Measurements from ENCODE around the gene UBTFL1.
"Not testable (repeated sequence)": the region's sequence is repeated elsewhere in the genome, so short reads cannot be mapped to it uniquely, and the experiment has no call there.

The UBTFL1 gene, protein sequence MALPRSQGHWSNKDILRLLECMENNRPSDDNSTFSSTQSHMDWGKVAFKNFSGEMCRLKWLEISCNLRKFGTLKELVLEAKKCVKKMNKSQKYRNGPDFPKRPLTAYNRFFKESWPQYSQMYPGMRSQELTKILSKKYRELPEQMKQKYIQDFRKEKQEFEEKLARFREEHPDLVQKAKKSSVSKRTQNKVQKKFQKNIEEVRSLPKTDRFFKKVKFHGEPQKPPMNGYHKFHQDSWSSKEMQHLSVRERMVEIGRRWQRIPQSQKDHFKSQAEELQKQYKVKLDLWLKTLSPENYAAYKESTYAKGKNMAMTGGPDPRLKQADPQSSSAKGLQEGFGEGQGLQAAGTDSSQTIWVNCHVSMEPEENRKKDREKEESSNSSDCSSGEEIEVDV

DNA sequence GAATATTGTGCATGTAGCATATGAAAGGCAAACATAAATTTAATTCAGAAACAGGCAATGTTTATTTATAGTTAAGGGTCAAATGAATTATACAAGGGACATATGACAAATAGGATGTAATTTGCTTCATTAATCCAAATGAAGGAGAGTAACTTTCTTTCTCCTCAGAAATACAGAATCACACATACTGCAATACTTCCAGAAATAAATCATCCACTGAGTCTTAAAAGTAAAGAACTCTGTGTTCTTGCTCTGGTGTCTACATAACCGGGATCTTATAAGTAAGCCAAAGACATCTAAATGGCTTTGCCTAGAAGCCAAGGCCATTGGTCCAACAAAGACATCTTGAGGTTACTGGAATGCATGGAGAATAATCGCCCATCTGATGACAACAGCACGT lies at the start of gene UBTFL1:
UBTFL1 (plus strand) TSS at position 301 of the 400 bp plus-strand sequence; CDS start at position 301, 0 bp downstream.
- DNase-seq (ENCODE audit: low spot score); in situ Hi-C loops (cut with MboI; ENCODE audit: low pct_unique_long_range_greater_than_20kb, low sequenced_read_pairs, unreplicated experiment): not testable (repeated sequence)

DNA sequence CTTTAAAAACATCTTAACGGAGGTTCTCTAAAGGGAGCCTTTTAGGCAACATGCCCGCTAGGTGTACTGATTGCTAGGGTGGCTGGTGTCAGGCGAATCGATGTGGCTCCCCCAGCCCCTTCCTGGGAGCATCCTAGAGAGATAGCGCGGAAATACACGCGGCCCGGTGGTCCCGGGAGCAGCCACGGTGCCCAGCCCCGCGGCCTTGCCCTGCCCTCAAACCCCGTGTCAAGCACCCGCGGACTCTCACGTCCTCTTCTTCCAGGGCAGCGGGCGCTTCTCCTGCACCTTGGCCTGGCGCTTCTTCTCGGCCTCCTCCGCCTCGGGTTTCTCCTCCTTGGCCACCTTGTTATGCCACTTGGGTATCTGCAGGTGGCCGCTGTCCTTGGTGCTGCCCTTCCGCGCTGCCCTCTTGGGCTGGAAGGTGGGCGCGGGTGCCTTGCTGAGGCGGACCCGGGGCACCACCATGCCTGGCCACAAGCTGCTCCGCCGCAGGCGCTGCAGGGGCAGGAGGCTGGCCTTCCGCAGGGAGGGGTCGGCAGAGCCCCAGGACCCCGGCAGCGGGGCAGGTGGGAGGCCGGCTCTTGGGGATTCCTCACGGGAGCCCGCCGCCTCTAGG lies 34.0 kb upstream of the UBTFL1 start:
- in situ Hi-C loops (cut with MboI; ENCODE audit: low pct_unique_long_range_greater_than_20kb, low sequenced_read_pairs, unreplicated experiment); DNase-seq (ENCODE audit: low spot score): not testable (repeated sequence)

DNA sequence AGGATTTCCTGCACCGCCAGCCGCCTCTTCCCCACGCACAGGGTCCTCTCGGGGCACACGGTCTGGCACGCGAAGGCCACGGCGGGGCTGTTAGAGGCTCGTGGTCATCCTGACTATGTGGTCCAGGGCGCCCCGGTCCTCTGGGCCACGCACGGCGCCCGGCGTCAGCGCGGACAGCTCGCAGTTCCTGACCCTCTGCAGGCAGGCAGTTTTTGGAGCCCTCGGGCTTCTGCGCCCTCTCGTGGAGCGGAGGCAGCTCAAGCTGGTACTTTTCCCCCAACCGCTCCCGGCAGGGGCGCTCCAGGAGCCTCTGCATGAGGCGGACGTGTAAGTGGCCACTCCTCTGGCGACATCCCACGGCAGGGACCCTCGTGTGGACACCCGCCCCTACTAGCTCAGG lies 33.4 kb upstream of the UBTFL1 start:
- in situ Hi-C loops (cut with MboI; ENCODE audit: low pct_unique_long_range_greater_than_20kb, low sequenced_read_pairs, unreplicated experiment); DNase-seq (ENCODE audit: low spot score): not testable (repeated sequence)

DNA sequence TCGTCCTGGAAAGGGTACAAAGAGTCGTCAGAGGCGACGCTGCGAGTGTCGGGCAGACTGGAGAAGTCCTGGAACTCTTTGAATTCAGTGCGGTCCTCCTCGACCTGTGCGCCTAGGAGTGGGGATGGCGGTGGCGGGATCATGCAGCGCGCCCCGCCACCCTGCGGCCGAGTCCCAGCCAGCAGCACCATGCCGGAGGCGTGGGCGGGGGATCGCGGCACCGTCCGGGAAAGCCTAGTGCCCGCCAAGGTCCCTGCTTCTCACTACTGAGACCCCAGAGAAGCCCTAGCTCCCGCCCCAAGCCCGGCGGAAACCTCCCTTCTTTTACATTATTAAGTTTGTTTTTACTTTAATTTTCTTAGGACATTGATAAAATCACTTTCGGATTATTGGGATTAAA lies 32.2 kb upstream of the UBTFL1 start:
- in situ Hi-C loops (cut with MboI; ENCODE audit: low pct_unique_long_range_greater_than_20kb, low sequenced_read_pairs, unreplicated experiment); DNase-seq (ENCODE audit: low spot score): not testable (repeated sequence)

DNA sequence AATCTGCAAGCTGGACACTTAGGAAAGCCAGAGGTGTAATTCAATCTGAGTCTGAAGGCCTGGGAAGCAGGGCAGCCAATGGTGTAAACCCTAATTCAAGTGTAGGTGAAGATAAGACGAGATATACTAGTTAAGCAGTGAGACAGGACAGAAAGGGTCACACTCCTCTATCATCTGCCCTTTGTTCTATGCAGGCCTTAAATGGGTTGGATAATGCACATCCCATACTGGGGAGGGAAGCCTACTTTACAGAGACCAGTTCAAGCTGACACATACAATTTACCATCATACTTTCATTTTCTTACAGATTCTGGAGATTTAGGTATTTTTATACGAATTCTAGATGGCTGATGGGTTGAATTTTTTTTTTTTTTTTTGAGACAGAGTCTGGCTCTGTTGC lies 3.0 kb downstream of the UBTFL1 start:
- DNase-seq (ENCODE audit: low spot score); in situ Hi-C loops (cut with MboI; ENCODE audit: low pct_unique_long_range_greater_than_20kb, low sequenced_read_pairs, unreplicated experiment): not testable (repeated sequence)

DNA sequence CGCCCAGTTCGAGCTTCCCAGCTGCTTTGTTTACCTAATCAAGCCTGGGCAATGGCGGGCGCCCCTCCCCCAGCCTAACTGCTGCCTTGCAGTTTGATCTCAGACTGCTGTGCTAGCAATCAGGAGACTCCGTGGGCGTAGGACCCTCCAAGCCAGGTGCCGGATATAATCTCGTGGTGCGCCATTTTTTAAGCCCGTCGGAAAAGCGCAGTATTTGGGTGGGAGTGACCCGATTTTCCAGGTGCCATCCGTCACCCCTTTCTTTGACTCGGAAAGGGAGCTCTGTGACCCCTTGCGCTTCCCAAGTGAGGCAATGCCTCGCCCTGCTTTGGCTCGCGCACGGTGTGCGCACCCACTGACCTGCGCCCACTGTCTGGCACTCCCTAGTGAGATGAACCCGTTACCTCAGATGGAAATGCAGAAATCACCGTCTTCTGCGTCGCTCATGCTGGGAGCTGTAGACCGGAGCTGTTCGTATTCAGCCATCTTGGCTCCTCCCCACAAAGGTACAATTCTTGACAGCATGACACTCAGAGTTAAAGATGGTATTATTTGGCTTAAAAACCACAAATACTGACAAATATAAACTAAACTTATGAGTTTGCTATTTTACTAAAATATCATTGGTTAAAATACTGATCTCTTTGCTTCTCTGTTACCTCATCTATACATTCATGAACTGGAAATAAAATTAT lies 9.6 kb downstream of the UBTFL1 start:
- in situ Hi-C loops (cut with MboI; ENCODE audit: low pct_unique_long_range_greater_than_20kb, low sequenced_read_pairs, unreplicated experiment); DNase-seq (ENCODE audit: low spot score): not testable (repeated sequence)

DNA sequence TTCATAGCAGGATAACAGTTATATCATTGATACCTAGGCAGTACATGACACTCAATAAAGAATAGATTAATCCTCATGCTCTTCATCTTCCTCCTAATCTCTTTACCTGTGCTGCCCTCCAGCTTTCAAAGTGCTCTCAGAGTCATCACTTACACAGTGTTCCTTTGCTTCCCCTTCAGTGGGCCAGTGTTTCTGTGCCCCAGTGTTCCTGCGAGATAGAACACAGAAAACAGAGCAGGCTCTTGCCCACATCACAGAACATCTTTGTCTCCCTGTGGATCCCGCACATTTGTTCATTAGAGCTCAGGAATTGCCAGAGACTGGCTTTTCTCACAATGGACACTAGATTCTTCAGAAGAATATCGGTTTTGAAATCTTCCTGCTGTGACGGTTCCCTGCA lies 12.5 kb downstream of the UBTFL1 start:
- DNase-seq (ENCODE audit: low spot score); in situ Hi-C loops (cut with MboI; ENCODE audit: low pct_unique_long_range_greater_than_20kb, low sequenced_read_pairs, unreplicated experiment): not testable (repeated sequence)

DNA sequence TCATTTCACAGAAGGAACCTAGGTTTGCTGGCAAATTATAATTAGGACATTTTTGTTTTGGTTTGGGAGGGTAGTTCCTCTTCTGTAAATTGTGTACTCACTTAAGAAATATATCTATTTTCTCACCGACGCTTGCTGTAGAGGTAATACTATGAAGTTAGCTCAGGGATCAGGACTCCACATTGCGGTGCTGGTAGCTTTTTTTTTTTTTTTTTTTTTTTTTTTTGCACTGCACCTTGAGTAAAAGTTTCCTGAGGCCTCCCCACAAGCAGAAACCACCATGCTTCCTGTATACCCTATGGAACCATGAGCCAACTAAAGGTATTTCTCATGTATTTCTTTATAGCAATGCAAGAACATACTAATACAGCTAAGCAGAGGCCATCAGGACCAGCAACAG lies 14.7 kb downstream of the UBTFL1 start:
- in situ Hi-C loops (cut with MboI; ENCODE audit: low pct_unique_long_range_greater_than_20kb, low sequenced_read_pairs, unreplicated experiment) = no loop called here
- no peak for DNase-seq (ENCODE audit: low spot score)
- TF ChIP-seq, protein P1, sequence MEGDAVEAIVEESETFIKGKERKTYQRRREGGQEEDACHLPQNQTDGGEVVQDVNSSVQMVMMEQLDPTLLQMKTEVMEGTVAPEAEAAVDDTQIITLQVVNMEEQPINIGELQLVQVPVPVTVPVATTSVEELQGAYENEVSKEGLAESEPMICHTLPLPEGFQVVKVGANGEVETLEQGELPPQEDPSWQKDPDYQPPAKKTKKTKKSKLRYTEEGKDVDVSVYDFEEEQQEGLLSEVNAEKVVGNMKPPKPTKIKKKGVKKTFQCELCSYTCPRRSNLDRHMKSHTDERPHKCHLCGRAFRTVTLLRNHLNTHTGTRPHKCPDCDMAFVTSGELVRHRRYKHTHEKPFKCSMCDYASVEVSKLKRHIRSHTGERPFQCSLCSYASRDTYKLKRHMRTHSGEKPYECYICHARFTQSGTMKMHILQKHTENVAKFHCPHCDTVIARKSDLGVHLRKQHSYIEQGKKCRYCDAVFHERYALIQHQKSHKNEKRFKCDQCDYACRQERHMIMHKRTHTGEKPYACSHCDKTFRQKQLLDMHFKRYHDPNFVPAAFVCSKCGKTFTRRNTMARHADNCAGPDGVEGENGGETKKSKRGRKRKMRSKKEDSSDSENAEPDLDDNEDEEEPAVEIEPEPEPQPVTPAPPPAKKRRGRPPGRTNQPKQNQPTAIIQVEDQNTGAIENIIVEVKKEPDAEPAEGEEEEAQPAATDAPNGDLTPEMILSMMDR (IDR thresholded peaks at IDR 0.05; ENCODE audit: extremely low read depth, insufficient read depth, missing control alignments) = no peak

DNA sequence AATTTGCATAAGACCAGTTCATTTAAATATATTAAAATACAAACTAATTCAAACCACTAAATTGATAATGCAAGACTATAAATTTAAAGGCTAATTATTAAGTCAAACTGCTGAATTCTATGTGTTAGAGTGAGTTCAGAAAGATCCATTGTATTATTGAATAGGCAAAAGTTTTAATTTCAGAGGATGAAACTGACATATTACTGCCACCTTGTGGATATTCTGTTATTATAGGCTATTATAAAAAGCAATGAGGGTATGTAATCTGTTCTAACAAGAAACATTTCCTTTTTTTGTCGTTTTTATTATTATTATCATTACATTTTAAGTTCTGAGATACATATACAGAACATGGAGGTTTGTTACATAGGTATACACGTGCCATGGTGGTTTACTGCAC lies 27.8 kb downstream of the UBTFL1 start:
- DNase-seq (ENCODE audit: low spot score) = no peak
- in situ Hi-C loops (cut with MboI; ENCODE audit: low pct_unique_long_range_greater_than_20kb, low sequenced_read_pairs, unreplicated experiment) = no loop called here
- TF ChIP-seq, protein P1 (IDR thresholded peaks at IDR 0.05; ENCODE audit: extremely low read depth, insufficient read depth, missing control alignments) = peak; percentile 25

DNA sequence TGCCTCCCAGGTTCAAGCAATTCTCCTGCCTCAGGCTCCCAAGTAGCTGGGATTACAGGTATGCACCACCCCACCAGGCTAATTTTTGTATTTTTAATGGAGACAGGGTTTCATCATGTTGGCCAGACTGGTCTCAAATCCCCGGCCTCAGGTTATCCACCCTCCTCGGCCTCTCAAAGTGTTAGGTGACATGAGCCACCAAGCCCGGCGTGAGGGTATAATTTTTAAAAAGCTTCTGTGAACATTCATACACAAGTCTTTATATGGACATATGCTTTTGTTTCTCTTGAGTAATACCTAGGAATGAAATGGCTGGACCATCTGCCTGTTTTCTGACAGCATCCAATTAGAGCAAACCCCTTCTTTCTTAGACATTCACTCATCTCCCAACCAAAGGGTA lies 34.4 kb downstream of the UBTFL1 start:
- no peak for DNase-seq (ENCODE audit: low spot score)
- in situ Hi-C loops (cut with MboI; ENCODE audit: low pct_unique_long_range_greater_than_20kb, low sequenced_read_pairs, unreplicated experiment) = no loop called here

More for the DNA sequence above, 34.4 kb downstream of the UBTFL1 start:
- TF ChIP-seq, protein P1 (IDR thresholded peaks at IDR 0.05; ENCODE audit: extremely low read depth, insufficient read depth, missing control alignments) = no peak

Data from GM13977 (cell line).